ENCODE data around the gene NOL4L.

Gene NOL4L

GRCh38 chr20:32454164-32455145 lies 130.7 kb downstream of the NOL4L start:
- no peak for DNase-seq

DNA sequence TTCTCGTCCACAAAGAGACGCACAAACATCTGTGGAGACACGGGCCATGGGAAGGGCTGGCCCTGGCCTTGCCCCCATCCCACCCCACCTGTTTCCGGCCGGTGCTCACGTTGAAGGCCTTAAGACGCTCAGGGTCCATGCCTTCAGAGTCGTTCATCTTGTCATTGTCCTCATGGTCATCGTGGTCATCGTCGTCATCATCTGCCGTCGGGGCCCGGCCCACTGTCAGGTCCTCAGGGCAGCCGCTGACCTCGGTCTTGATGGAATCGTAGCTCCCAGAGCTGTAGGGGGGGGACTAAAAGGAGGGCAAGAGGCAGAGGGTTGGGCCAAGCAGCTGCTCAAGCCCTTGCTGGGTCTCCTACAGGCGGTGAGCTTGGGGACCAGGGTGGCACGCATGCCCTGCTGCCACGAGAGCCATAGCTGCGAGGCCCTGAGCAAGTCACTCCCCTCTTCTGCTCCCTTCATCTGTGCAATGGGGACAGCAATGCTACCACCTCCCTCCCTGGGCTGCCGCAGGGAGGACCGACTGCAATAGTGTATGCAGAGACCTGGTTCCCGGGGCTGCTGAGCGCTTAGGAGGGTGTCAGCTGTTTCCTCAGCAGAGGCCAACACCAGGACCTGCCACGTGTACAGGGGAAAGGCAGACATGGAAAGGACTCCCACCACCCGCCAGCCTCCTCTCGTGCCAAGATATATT lies 131.5 kb downstream of the NOL4L start:
- DNase-seq = no peak

DNA sequence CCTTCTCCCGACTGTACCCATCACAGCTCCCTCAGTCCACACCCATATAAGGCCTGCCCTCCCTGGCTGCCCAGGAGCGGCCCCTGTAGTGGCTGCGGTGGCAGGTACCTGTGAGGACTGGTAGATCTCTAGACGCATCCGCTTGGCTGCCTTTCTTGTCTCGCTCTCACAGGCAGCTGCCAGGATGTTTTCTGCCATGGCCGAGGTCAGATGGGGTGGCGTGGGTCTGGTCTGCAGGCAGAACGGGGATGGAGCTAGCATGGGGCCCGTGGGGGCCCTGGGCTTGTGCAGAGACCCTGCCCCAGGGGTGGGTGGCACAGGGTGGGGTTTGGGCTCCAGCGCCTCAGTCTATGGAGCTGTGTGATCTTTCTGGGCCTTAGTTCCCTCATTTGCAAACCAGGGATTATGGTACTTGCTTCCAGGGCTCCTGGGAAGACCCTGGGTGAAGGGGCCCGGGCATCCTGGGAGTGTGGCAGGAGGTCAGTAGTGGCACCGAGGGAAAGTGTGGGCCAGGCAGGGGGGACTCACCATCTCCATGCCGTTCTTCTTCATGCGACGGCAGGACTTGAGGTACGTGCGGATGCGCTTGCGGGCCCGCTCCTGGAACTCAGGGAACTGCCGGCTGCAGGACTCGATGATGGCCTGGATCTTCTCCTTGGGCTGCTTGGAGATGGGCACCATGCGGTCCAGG lies 132.2 kb downstream of the NOL4L start:
- DNase-seq = no peak

GRCh38 chr20:32451682-32452461 lies 133.3 kb downstream of the NOL4L start:
- no peak for DNase-seq

GRCh38 chr20:32451340-32451681 lies 133.8 kb downstream of the NOL4L start:
- no peak for DNase-seq

- no peak for DNase-seq
Observed at GRCh38 chr20:32450484-32451061, 134.6 kb downstream of the NOL4L start.

DNA sequence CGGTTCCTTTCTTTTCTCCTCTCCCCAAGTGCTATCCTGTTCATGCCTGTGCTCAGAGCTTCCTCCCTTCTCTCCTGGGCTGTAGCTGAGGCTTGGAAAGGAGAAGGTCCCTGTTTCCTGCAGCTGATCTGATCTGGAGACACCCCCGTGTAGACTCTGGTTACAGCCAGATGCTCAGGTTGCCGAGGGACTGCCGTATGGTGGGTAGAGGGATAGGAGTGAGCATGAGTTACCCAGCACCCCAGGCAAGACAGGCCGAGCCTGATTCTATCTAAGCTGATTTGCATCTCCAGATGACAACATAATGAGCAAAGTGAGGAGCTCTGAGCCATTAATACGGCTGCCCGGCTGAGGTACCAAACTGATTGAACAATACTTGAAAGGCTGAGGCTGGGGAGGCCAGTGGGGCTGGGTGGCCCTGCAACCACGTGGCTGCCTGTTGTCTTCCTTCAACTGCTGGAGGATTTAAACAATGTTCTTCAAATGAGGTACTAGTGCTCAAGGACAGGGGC lies 135.2 kb downstream of the NOL4L start:
- no peak for DNase-seq

GRCh38 chr20:32449057-32449889 lies 135.9 kb downstream of the NOL4L start:
- no peak for DNase-seq

DNA sequence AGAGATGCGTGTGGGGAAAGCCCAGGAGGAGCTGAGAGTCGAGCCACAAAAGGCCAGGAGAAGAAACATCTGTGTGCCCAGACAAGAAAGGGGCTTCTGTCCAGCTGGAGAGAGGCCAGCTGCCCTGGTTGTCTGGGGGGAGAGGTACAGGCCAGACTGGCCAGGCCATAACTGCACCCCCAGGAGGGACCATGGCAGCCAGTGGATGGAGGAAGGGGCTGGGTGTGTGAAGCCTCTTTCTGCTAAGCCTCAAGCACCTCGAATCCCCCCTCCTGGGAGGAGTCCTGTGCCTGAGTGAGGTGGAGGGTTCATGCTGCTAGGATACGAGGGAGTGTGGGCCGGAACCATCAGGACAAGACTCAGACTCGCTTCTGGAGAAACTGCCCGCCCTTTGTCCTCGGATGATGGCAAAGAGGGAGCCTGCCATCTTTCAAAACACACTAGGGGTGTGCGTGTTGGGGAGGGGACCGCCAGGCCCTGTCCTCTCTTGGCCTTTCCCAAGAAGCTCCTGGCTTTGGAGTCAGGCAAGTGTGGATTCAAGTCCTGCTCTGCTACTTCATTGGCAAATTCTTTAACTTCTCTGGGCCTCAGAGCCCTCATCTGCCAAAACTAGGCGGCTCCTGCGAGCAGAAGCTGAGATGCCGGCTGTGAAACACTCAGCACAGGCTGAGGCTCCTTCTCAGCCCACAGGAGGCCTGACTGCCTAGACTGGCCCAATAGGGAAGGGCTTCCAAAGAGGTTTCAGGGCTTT lies 136.7 kb downstream of the NOL4L start:
- DNase-seq = no peak

DNA sequence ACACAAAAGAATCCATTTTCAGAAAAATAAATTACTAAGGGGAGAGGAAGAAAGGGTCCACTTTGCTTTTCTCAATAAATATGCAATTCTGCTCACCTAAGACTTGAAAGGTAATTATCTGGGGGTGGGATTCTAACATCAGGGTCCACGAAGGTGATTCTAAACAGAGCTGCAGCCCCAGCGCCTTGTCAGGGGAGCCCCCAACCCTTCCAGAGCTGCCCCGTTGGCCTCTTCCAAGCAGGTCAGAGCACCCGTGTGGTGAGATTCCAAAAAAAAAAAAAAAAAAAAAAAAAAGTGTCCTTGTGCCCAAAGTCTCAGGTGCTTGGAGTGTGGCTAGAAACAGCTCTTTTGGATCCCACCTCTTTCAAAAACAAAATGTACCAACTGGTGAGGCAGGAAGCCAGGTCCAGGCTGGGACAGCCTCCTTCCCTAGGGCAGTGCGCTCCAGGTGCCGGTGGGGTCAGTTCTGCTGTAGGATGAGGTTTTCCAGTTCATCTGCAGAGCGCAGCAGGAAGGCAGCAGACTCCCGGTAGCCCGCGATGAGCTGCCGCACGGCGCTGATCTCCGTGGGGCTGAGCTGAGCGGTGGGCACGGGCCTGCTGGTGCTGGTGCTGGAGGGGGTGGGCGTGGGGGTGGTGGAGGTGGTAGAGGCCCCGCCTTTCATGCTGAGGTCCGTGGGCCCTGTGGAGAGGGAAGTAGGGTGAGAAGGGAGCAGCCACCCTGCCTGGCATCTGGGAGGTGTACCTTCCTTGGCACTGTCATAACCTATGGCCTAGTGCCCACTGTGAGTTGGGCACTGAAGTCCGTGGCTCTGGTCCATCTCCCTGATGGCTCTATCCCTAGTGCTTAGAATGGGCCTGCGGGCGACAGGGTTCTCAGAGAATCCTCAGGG lies 137.8 kb downstream of the NOL4L start:
- no peak for DNase-seq

- DNase-seq = no peak
Observed at GRCh38 chr20:32446301-32447100, 138.6 kb downstream of the NOL4L start.

- no peak for DNase-seq
Observed at GRCh38 chr20:32445539-32446273, 139.4 kb downstream of the NOL4L start.

DNA sequence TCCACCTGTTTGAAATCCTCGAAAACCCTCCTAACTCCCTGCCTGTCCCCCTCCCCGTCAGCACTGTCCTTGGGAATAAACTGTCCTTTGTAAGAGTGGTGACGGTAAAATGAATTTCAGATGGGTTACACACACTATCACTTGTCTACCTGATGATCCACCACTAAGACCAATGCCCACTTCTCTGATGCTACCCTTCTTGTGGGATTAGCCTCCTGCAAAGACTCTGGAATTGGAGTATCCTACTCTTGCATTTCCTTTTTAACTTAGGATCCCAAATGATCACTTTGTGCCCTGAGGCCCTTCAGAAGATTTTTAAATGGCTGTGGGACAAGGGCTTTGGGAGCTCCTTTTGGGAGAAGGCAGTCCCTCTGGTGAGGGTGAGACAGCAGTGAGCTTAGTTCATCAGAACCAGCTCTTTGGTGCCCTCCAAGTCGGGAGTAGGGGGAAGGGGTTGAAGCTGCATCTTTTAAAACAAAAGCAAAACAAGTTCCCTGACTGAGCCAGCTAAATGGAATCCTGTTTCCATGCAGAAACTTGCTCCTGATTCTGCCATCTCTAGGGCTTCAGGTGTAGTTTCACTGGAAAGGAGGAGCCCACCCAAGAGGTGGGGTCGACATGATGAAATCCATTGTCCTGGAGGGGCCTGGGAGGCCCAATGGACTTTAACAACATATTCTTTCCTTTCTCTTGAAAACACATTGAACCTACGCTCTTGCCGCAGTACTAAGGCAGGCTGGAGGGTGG lies 140.5 kb downstream of the NOL4L start:
- DNase-seq = peak; percentile 1

DNA sequence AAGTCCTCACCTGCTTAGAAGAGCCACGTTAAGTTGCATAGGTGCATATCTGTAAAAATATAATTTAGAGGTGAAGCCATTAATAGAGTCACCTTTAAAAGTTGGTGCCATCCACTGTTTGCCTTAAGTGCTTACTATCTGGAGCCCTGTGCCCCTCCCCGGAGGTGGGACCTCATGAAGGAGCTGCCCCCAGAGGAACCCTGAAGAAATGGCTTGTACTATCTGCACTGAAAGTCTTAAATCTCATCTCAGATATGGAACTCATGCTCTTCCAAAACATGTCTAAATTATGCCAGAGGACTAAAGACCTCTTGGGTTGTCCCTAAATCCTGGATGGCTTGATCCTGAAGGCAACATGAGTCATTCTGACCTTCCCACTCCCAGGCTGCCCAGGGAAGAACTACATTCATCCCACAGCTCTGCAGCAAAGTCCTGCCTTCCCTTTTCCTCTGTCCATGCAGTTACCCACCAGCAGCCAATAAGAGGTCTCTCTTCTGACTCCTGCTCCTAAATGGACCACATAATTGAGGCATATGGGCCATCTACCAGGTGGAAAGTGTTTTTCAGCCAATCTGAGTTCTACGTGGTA lies 141.7 kb downstream of the NOL4L start:
- peak; percentile 2 for DNase-seq

- DNase-seq = peak; percentile 0
Observed at GRCh38 chr20:32442630-32443373, 142.3 kb downstream of the NOL4L start.

GRCh38 chr20:32441638-32442037 lies 143.5 kb downstream of the NOL4L start:
- peak; percentile 0 for DNase-seq
